Tibial nerve (tissue), 4 donors: ENCODE measurements around the gene PNPLA2.

ENCODE experiments used
- EP300 ChIP-seq, 2 donors: sonication (generic); formaldehyde crosslinking; IDR thresholded peaks; one replicate each; pipeline ENCODE4 v1.6.1; 2017; ENCODE audit warnings: antibody characterized with exemption in 2 of 2, mild to moderate bottlenecking in 1 of 2
- POLR2A ChIP-seq, 2 donors: fragments of 450-650 bp; IDR thresholded peaks; one replicate each; pipeline ENCODE4 v1.6.1; 2017; ENCODE audit warnings: antibody characterized with exemption in 2 of 2, mild to moderate bottlenecking in 2 of 2, moderate library complexity in 2 of 2
- TF ChIP-seq, protein P1 (sequence below), 5 experiments: fragments of 200-600 bp in 3 of 5; fragments of 450-650 bp in 2 of 5; sonication (generic) in 3 of 5; IDR thresholded peaks; one replicate each; pipeline ENCODE4 v1.5.1; 2016 to 2019; ENCODE audit warnings: antibody characterized with exemption in 5 of 5, mild to moderate bottlenecking in 3 of 5, moderate library complexity in 2 of 5

DNA sequence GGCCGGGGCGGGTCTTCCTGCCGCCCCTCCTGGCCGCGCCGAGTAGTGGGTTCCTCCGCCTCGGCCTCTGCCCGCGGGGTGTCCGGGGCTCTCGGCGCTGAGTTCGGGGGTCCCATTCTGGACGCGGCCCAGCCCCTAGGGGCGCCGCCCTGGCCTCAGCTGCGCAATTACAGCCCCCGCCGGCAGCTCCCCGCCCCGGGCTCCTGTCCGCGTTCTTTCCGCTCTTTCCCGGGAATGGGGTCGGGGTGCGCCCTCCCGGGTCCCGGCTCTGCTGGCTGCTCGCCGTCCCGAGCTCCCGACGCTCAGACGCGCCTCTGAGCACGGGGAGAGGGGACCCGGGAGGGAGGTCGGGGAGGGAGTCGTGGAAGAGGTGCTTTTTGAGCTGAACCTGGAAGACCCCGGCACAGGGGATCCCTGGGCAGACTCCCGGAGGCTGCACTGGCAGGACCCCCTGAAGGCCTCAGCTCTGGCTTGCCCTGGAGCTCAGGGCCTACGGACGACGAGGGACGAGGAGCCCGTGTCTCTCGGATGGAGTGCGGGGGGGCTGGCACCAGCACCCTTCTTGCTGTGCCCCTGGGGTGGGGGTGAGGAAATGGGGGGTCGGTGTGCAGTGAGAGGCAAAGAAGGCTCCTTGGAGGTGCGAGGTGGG lies 24.5 kb downstream of the PNPLA2 start:
- TF ChIP-seq, protein P1, sequence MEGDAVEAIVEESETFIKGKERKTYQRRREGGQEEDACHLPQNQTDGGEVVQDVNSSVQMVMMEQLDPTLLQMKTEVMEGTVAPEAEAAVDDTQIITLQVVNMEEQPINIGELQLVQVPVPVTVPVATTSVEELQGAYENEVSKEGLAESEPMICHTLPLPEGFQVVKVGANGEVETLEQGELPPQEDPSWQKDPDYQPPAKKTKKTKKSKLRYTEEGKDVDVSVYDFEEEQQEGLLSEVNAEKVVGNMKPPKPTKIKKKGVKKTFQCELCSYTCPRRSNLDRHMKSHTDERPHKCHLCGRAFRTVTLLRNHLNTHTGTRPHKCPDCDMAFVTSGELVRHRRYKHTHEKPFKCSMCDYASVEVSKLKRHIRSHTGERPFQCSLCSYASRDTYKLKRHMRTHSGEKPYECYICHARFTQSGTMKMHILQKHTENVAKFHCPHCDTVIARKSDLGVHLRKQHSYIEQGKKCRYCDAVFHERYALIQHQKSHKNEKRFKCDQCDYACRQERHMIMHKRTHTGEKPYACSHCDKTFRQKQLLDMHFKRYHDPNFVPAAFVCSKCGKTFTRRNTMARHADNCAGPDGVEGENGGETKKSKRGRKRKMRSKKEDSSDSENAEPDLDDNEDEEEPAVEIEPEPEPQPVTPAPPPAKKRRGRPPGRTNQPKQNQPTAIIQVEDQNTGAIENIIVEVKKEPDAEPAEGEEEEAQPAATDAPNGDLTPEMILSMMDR (IDR thresholded peaks at IDR 0.05) = no peak
- TF ChIP-seq POLR2A (IDR thresholded peaks at IDR 0.05) = no peak
- TF ChIP-seq EP300 (IDR thresholded peaks at IDR 0.05) = no peak
